ENCODE results near the gene TBCCD1. TPM values are rescaled to one million over a fixed set of nuclear protein-coding genes. Genes with fewer than 3 reads are reported as not detected.

The TBCCD1 gene
- polyA plus RNA-seq, 1 donor (not counting 4 experiments of a cell fraction or from before 2014, with no cell fraction given) = 15.8 TPM

DNA sequence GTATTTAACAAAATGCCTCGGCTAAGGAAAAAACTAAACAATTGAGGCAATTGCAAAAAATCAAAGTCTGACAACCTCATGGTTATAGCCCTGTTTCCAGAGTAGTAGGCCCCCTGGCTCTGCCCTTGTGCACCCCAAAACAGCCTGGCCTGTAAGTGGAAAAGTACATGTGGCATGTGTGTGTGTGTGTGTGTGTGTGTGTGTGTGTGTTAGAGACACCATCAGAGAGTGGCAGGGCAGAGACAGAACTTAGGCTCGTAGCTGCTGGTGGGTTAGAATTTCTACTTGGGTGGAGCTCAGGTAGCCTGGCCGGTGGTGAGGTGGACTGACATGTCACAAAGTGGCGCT, 31.6 kb upstream of the TBCCD1 start:
- Histone ChIP-seq H3K9me3 (ENCODE audit: control insufficient read depth, low read depth, low read length) (no peaks in the 10 kb centered on the region), H3K27me3 (ENCODE audit: control insufficient read depth, extremely low read depth, insufficient read depth, low read length) (no peaks in the 10 kb centered on the region), H4K20me1 (ENCODE audit: control insufficient read depth, extremely low read depth, insufficient read depth, low read length) (no peaks in the 10 kb centered on the region), H3K9me1 (ENCODE audit: control insufficient read depth, extremely low read depth, insufficient read depth, low read length) (no peaks in the 10 kb centered on the region), H2AFZ (ENCODE audit: control insufficient read depth, low read length) (no peak overlapping the region), H3K36me3 (ENCODE audit: control insufficient read depth in 2 of 2, extremely low read depth in 1 of 2, insufficient read depth in 2 of 2, low read length in 2 of 2) (no peaks in the 10 kb centered on the region), H3K4me3 (ENCODE audit: control insufficient read depth in 2 of 3, extremely low read depth in 1 of 3, insufficient read depth in 2 of 3, low read depth in 1 of 3, low read length in 3 of 3) (no peak overlapping the region), H3K9ac (ENCODE audit: control insufficient read depth, extremely low read depth, insufficient read depth, low read length) (no peak overlapping the region), H3K4me2 (ENCODE audit: control insufficient read depth, extremely low read depth, insufficient read depth, low read depth, low read length) (no peak overlapping the region), H3K79me2 (ENCODE audit: control insufficient read depth, insufficient read depth, low read length) (no peaks in the 10 kb centered on the region), H3K4me1 (ENCODE audit: control insufficient read depth, extremely low read depth, insufficient read depth, low read length) (peaks cover 8% of the 10 kb centered on the region), H3K27ac (ENCODE audit: control insufficient read depth, insufficient read depth, low read length) (no peak overlapping the region)
- FAIRE-seq (no peak), DNase-seq (ENCODE audit: low read depth, low spot score) (no peak)
- TF ChIP-seq, protein P1, sequence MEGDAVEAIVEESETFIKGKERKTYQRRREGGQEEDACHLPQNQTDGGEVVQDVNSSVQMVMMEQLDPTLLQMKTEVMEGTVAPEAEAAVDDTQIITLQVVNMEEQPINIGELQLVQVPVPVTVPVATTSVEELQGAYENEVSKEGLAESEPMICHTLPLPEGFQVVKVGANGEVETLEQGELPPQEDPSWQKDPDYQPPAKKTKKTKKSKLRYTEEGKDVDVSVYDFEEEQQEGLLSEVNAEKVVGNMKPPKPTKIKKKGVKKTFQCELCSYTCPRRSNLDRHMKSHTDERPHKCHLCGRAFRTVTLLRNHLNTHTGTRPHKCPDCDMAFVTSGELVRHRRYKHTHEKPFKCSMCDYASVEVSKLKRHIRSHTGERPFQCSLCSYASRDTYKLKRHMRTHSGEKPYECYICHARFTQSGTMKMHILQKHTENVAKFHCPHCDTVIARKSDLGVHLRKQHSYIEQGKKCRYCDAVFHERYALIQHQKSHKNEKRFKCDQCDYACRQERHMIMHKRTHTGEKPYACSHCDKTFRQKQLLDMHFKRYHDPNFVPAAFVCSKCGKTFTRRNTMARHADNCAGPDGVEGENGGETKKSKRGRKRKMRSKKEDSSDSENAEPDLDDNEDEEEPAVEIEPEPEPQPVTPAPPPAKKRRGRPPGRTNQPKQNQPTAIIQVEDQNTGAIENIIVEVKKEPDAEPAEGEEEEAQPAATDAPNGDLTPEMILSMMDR (optimal IDR thresholded peaks at IDR 0.05 in 1 of 3, IDR thresholded peaks at IDR 0.05 in 1 of 3, conservative IDR thresholded peaks at IDR 0.05 in 1 of 3; ENCODE audit: extremely low read depth in 1 of 3, insufficient read depth in 2 of 3, low read length in 3 of 3) = no peak
- TF ChIP-seq EZH2 (IDR thresholded peaks at IDR 0.05; ENCODE audit: low read length) = no peak
- dilution Hi-C loops (cut with MboI; ENCODE audit: extremely low pct_ligation_motif_present, low sequenced_read_pairs) = no loop called here

DNA sequence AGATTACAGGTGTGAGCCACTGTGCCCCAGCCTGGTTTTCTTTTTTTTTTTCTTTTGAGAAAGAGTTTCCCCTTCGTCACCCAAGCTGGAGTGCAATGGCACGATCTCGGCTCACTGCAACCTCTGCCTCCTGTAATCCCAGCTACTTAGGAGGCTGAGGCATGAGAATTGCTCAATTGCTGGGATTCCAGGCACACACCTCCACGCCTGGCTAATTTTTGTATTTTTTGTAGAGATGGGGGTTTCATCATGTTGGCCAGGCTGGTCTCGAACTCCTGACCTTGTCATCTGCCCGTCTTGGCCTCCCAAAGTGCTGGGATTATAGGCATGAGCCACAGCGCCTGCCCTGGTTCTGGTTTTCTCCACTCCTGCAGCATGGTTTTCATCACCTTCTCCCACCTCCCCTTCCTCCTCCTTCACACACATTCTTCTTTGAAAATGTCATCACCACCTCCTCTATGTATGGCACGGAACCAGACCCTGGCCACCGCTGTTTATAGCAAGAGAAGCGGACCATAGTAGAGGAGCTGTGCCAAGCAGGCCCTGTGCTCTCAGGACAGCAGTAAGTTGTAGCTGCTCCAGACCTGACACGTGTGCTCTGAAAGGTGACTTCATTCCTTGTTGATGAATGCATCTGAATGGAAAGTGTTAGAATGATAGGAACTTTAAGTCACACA, 31.1 kb upstream of the TBCCD1 start:
- H4K20me1 ChIP-seq (ENCODE audit: control insufficient read depth, extremely low read depth, insufficient read depth, low read length) = no peaks in the 10 kb centered on the region
- FAIRE-seq = no peak
- no peaks in the 10 kb centered on the region for H3K9me3 ChIP-seq (ENCODE audit: control insufficient read depth, low read depth, low read length)
- H3K9me1 ChIP-seq (ENCODE audit: control insufficient read depth, extremely low read depth, insufficient read depth, low read length) = no peaks in the 10 kb centered on the region
- H3K4me2 ChIP-seq (ENCODE audit: control insufficient read depth, extremely low read depth, insufficient read depth, low read depth, low read length) = no peak overlapping the region
- no peaks in the 10 kb centered on the region for H3K27me3 ChIP-seq (ENCODE audit: control insufficient read depth, extremely low read depth, insufficient read depth, low read length)
- no peaks in the 10 kb centered on the region for H3K36me3 ChIP-seq (ENCODE audit: control insufficient read depth in 2 of 2, extremely low read depth in 1 of 2, insufficient read depth in 2 of 2, low read length in 2 of 2)
- H3K4me1 ChIP-seq (ENCODE audit: control insufficient read depth, extremely low read depth, insufficient read depth, low read length) = peaks cover 8% of the 10 kb centered on the region
- H3K79me2 ChIP-seq (ENCODE audit: control insufficient read depth, insufficient read depth, low read length) = no peaks in the 10 kb centered on the region
- no peak overlapping the region for H3K9ac ChIP-seq (ENCODE audit: control insufficient read depth, extremely low read depth, insufficient read depth, low read length)
- no peak for DNase-seq (ENCODE audit: low read depth, low spot score)
- dilution Hi-C loops (cut with MboI; ENCODE audit: extremely low pct_ligation_motif_present, low sequenced_read_pairs) = no loop called here
- H3K27ac ChIP-seq (ENCODE audit: control insufficient read depth, insufficient read depth, low read length) = no peak overlapping the region
- TF ChIP-seq, protein P1 (optimal IDR thresholded peaks at IDR 0.05 in 1 of 3, IDR thresholded peaks at IDR 0.05 in 1 of 3, conservative IDR thresholded peaks at IDR 0.05 in 1 of 3; ENCODE audit: extremely low read depth in 1 of 3, insufficient read depth in 2 of 3, low read length in 3 of 3) = no peak
- no peak for TF ChIP-seq EZH2 (IDR thresholded peaks at IDR 0.05; ENCODE audit: low read length)
- no peak overlapping the region for H2AFZ ChIP-seq (ENCODE audit: control insufficient read depth, low read length)
- no peak overlapping the region for H3K4me3 ChIP-seq (ENCODE audit: control insufficient read depth in 2 of 3, extremely low read depth in 1 of 3, insufficient read depth in 2 of 3, low read depth in 1 of 3, low read length in 3 of 3)
